ENCODE data around the gene PVALB. TPM values are rescaled to one million over a fixed set of nuclear protein-coding genes. Genes with fewer than 3 reads are reported as not detected.

PVALB gene
- total and polyA plus RNA-seq, 2 donors (not counting 1 experiment from before 2014, with no cell fraction given): not detected

GRCh38 chr22:36864454-36865215 lies 47.8 kb upstream of the PVALB start:
- Mint-ChIP-seq H3K4me3 (no peak overlapping the region), H3K27ac (peak overlapping the region; percentile 65), H3K27me3 (no peaks in the 10 kb centered on the region), H3K4me1 (peaks cover 56% of the 10 kb centered on the region), H3K9me3 (ENCODE audit: insufficient read depth) (no peaks in the 10 kb centered on the region)
- WGBS (ENCODE audit: insufficient coverage): 85% methylated on average over 14 of the region's 14 CpGs
- no peak overlapping the region for H3K27ac ChIP-seq (ENCODE audit: low read length in 2 of 2)
- H3K9ac ChIP-seq (ENCODE audit: low read length): no peak overlapping the region
- no peak overlapping the region for H3K4me3 ChIP-seq (ENCODE audit: control extremely low read depth in 1 of 5, extremely low read depth in 1 of 5, insufficient read depth in 1 of 5, low read depth in 2 of 5, low read length in 4 of 5)
- TF ChIP-seq, protein P1, sequence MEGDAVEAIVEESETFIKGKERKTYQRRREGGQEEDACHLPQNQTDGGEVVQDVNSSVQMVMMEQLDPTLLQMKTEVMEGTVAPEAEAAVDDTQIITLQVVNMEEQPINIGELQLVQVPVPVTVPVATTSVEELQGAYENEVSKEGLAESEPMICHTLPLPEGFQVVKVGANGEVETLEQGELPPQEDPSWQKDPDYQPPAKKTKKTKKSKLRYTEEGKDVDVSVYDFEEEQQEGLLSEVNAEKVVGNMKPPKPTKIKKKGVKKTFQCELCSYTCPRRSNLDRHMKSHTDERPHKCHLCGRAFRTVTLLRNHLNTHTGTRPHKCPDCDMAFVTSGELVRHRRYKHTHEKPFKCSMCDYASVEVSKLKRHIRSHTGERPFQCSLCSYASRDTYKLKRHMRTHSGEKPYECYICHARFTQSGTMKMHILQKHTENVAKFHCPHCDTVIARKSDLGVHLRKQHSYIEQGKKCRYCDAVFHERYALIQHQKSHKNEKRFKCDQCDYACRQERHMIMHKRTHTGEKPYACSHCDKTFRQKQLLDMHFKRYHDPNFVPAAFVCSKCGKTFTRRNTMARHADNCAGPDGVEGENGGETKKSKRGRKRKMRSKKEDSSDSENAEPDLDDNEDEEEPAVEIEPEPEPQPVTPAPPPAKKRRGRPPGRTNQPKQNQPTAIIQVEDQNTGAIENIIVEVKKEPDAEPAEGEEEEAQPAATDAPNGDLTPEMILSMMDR (IDR thresholded peaks at IDR 0.05): no peak
- TF ChIP-seq EZH2 (IDR thresholded peaks at IDR 0.05; ENCODE audit: borderline replicate concordance, insufficient read depth, low read depth, low read length, poor library complexity, severe bottlenecking): no peak
- no peaks in the 10 kb centered on the region for H3K27me3 ChIP-seq (replicated peaks in 1 of 4; ENCODE audit: control extremely low read depth in 1 of 4, control insufficient read depth in 3 of 4, insufficient read depth in 4 of 4, low read length in 3 of 4)
- ChIA-PET CTCF (interaction anchor here (1.7 to 3.5 kb wide), 2 partner anchors 9 to 11 kb away, joined by 4 to 20 read pairs; no protein-coding TSS in a partner anchor), POLR2A (no interaction called here)
- DNase-seq (no peak), ATAC-seq (ENCODE audit: low read depth) (no peak)
- peaks cover 14% of the 10 kb centered on the region for H4K20me1 ChIP-seq (ENCODE audit: control insufficient read depth, insufficient read depth, low read length, poor library complexity, severe bottlenecking)
- H2AFZ ChIP-seq (ENCODE audit: insufficient read depth, low read depth, low read length, poor library complexity, severe bottlenecking): no peak overlapping the region
- peaks cover 0 to 59% of the 10 kb centered on the region in 2 experiments for H3K36me3 ChIP-seq (replicated peaks in 1 of 2; ENCODE audit: control extremely low read depth in 1 of 2, control insufficient read depth in 1 of 2, extremely low read depth in 1 of 2, insufficient read depth in 2 of 2, low read length in 1 of 2)
- H3K9me3 ChIP-seq (ENCODE audit: control extremely low read depth in 1 of 3, control insufficient read depth in 2 of 3, insufficient read depth in 1 of 3, low read length in 2 of 3): no peaks in the 10 kb centered on the region
- intact Hi-C loops (cut with micrococcal nuclease): no loop called here
- H3K4me1 ChIP-seq (ENCODE audit: control insufficient read depth in 2 of 2, insufficient read depth in 2 of 2, low read length in 2 of 2): peaks cover 35 to 48% of the 10 kb centered on the region in 2 donors
- H3K4me2 ChIP-seq (replicated peaks; ENCODE audit: low read depth, low read length, poor library complexity, severe bottlenecking): no peak overlapping the region
- peaks cover 37% of the 10 kb centered on the region for H3K79me2 ChIP-seq (ENCODE audit: control insufficient read depth, insufficient read depth, low read length)

DNA sequence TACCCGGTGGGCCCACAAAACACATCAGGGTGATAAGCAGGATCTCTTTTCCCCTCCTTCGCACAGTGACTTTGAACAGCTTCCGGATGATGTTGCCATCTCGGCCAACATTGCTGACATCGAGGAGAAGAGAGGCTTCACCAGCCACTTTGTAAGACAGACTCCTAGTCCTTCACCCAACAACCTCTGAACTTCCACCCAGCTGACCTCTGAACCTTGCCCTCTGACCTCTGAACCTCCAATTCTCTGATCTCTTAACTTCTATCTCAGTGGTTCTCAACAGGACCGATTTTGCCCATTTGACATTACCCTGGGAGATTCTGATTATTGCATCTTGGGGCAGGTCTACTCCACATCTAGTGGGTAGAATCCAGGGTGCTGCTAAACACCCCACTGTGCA lies 47.1 kb upstream of the PVALB start:
- POLR2A ChIA-PET: no interaction called here
- Mint-ChIP-seq H3K4me1 (peaks cover 58% of the 10 kb centered on the region), H3K27me3 (no peaks in the 10 kb centered on the region)

More for the DNA sequence above, 47.1 kb upstream of the PVALB start:
- intact Hi-C loops (cut with micrococcal nuclease): no loop called here
- peak overlapping the region; percentile 15 for H3K27ac Mint-ChIP-seq
- no peaks in the 10 kb centered on the region for H3K9me3 Mint-ChIP-seq (ENCODE audit: insufficient read depth)
- H4K20me1 ChIP-seq (ENCODE audit: control insufficient read depth, insufficient read depth, low read length, poor library complexity, severe bottlenecking): peaks cover 14% of the 10 kb centered on the region
- H3K27ac ChIP-seq (ENCODE audit: low read length in 2 of 2): no peak overlapping the region
- H3K4me3 Mint-ChIP-seq: no peak overlapping the region
- H3K4me1 ChIP-seq (ENCODE audit: control insufficient read depth in 2 of 2, insufficient read depth in 2 of 2, low read length in 2 of 2): peaks cover 35 to 50% of the 10 kb centered on the region in 2 donors
- H3K4me2 ChIP-seq (replicated peaks; ENCODE audit: low read depth, low read length, poor library complexity, severe bottlenecking): no peak overlapping the region
- TF ChIP-seq EZH2 (IDR thresholded peaks at IDR 0.05; ENCODE audit: borderline replicate concordance, insufficient read depth, low read depth, low read length, poor library complexity, severe bottlenecking): no peak
- TF ChIP-seq, protein P1 (IDR thresholded peaks at IDR 0.05): no peak
- CTCF ChIA-PET: interaction anchor here (1.7 to 3.5 kb wide), 2 partner anchors 8 to 10 kb away, joined by 4 to 20 read pairs; no protein-coding TSS in a partner anchor
- no peak for DNase-seq
- 97% methylated on average over 6 of the region's 6 CpGs for WGBS (ENCODE audit: insufficient coverage)
- H3K4me3 ChIP-seq (ENCODE audit: control extremely low read depth in 1 of 5, extremely low read depth in 1 of 5, insufficient read depth in 1 of 5, low read depth in 2 of 5, low read length in 4 of 5): no peak overlapping the region
- H3K9ac ChIP-seq (ENCODE audit: low read length): no peak overlapping the region
- peaks cover 0 to 54% of the 10 kb centered on the region in 2 experiments for H3K36me3 ChIP-seq (replicated peaks in 1 of 2; ENCODE audit: control extremely low read depth in 1 of 2, control insufficient read depth in 1 of 2, extremely low read depth in 1 of 2, insufficient read depth in 2 of 2, low read length in 1 of 2)
- H3K27me3 ChIP-seq (replicated peaks in 1 of 4; ENCODE audit: control extremely low read depth in 1 of 4, control insufficient read depth in 3 of 4, insufficient read depth in 4 of 4, low read length in 3 of 4): no peaks in the 10 kb centered on the region
- no peak for ATAC-seq (ENCODE audit: low read depth)
- peaks cover 37% of the 10 kb centered on the region for H3K79me2 ChIP-seq (ENCODE audit: control insufficient read depth, insufficient read depth, low read length)
- no peaks in the 10 kb centered on the region for H3K9me3 ChIP-seq (ENCODE audit: control extremely low read depth in 1 of 3, control insufficient read depth in 2 of 3, insufficient read depth in 1 of 3, low read length in 2 of 3)
- no peak overlapping the region for H2AFZ ChIP-seq (ENCODE audit: insufficient read depth, low read depth, low read length, poor library complexity, severe bottlenecking)
